Measurements from ENCODE around the gene MPP7. TPM values are rescaled to one million over a fixed set of nuclear protein-coding genes. Genes with fewer than 3 reads are reported as not detected.
A peak's percentile ranks its signal among the peaks of the same experiment; 100 is the strongest.

The MPP7 gene
- polyA plus RNA-seq, 1 donor from 2014 or later: 6.1 TPM

- no peak overlapping the region for H3K4me3 ChIP-seq (ENCODE audit: low read length)
- H3K27ac ChIP-seq (ENCODE audit: low read length): no peak overlapping the region
- peaks cover 4% of the 10 kb centered on the region for H3K79me2 ChIP-seq (replicated peaks; ENCODE audit: insufficient read depth, low read length)
- H3K36me3 ChIP-seq (ENCODE audit: insufficient read depth, low read length): no peaks in the 10 kb centered on the region
- TF ChIP-seq, protein P1, sequence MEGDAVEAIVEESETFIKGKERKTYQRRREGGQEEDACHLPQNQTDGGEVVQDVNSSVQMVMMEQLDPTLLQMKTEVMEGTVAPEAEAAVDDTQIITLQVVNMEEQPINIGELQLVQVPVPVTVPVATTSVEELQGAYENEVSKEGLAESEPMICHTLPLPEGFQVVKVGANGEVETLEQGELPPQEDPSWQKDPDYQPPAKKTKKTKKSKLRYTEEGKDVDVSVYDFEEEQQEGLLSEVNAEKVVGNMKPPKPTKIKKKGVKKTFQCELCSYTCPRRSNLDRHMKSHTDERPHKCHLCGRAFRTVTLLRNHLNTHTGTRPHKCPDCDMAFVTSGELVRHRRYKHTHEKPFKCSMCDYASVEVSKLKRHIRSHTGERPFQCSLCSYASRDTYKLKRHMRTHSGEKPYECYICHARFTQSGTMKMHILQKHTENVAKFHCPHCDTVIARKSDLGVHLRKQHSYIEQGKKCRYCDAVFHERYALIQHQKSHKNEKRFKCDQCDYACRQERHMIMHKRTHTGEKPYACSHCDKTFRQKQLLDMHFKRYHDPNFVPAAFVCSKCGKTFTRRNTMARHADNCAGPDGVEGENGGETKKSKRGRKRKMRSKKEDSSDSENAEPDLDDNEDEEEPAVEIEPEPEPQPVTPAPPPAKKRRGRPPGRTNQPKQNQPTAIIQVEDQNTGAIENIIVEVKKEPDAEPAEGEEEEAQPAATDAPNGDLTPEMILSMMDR (IDR thresholded peaks at IDR 0.05; ENCODE audit: poor library complexity, severe bottlenecking): no peak
- TF ChIP-seq MXI1 (conservative IDR thresholded peaks at IDR 0.05; ENCODE audit: poor library complexity, severe bottlenecking) (no peak), TAF1 (IDR thresholded peaks at IDR 0.05; ENCODE audit: low read depth) (no peak), SMC3 (conservative IDR thresholded peaks at IDR 0.05; ENCODE audit: poor library complexity) (no peak), EP300 (conservative IDR thresholded peaks at IDR 0.05; ENCODE audit: poor library complexity, severe bottlenecking) (no peak), REST (IDR thresholded peaks at IDR 0.05; ENCODE audit: borderline replicate concordance) (no peak), EZH2 (IDR thresholded peaks at IDR 0.05; ENCODE audit: borderline replicate concordance, insufficient read depth, low read length, poor library complexity, severe bottlenecking) (no peak), RAD21 (conservative IDR thresholded peaks at IDR 0.05) (no peak), POLR2AphosphoS5 (IDR thresholded peaks at IDR 0.05) (no peak)
- no peaks in the 10 kb centered on the region for H3K9me3 ChIP-seq (ENCODE audit: low read length)
- peaks cover 23% of the 10 kb centered on the region for H3K27me3 ChIP-seq (ENCODE audit: insufficient read depth, low read depth, low read length)
- H3F3A ChIP-seq (ENCODE audit: insufficient read depth, low read length, poor library complexity, severe bottlenecking): no peaks in the 10 kb centered on the region
- no peaks in the 10 kb centered on the region for H3K9me2 ChIP-seq (ENCODE audit: insufficient read depth, low read length)
- no peaks in the 10 kb centered on the region for H4K20me1 ChIP-seq (ENCODE audit: insufficient read depth)
- H2AFZ ChIP-seq (ENCODE audit: low read depth, low read length): no peak overlapping the region
- no peak overlapping the region for H3K9ac ChIP-seq (ENCODE audit: low read length)
- no peak overlapping the region for H3K4me2 ChIP-seq (ENCODE audit: low read length)
These were observed 2.7 kb upstream of the MPP7 start for GRCh38 chr10:28305553-28305952.

GRCh38 chr10:28304032-28304571, 1.2 kb upstream of the MPP7 start:
- TF ChIP-seq TAF1 (IDR thresholded peaks at IDR 0.05; ENCODE audit: low read depth) (no peak), POLR2AphosphoS5 (IDR thresholded peaks at IDR 0.05) (no peak), EP300 (conservative IDR thresholded peaks at IDR 0.05; ENCODE audit: poor library complexity, severe bottlenecking) (no peak), REST (IDR thresholded peaks at IDR 0.05; ENCODE audit: borderline replicate concordance) (no peak), EZH2 (IDR thresholded peaks at IDR 0.05; ENCODE audit: borderline replicate concordance, insufficient read depth, low read length, poor library complexity, severe bottlenecking) (no peak), SMC3 (conservative IDR thresholded peaks at IDR 0.05; ENCODE audit: poor library complexity) (no peak), RAD21 (conservative IDR thresholded peaks at IDR 0.05) (no peak), MXI1 (conservative IDR thresholded peaks at IDR 0.05; ENCODE audit: poor library complexity, severe bottlenecking) (no peak)
- TF ChIP-seq, protein P1 (IDR thresholded peaks at IDR 0.05; ENCODE audit: poor library complexity, severe bottlenecking): no peak
- no peaks in the 10 kb centered on the region for H4K20me1 ChIP-seq (ENCODE audit: insufficient read depth)
- no peak overlapping the region for H3K4me2 ChIP-seq (ENCODE audit: low read length)
- no peaks in the 10 kb centered on the region for H3K9me2 ChIP-seq (ENCODE audit: insufficient read depth, low read length)
- peaks cover 4% of the 10 kb centered on the region for H3K79me2 ChIP-seq (replicated peaks; ENCODE audit: insufficient read depth, low read length)
- H3K27me3 ChIP-seq (ENCODE audit: insufficient read depth, low read depth, low read length): peaks cover 23% of the 10 kb centered on the region
- no peaks in the 10 kb centered on the region for H3K36me3 ChIP-seq (ENCODE audit: insufficient read depth, low read length)
- H3K27ac ChIP-seq (ENCODE audit: low read length): no peak overlapping the region
- no peak overlapping the region for H3K9ac ChIP-seq (ENCODE audit: low read length)
- peak overlapping the region; percentile 79 for H3K4me3 ChIP-seq (ENCODE audit: low read length)
- no peak overlapping the region for H2AFZ ChIP-seq (ENCODE audit: low read depth, low read length)
- no peaks in the 10 kb centered on the region for H3F3A ChIP-seq (ENCODE audit: insufficient read depth, low read length, poor library complexity, severe bottlenecking)
- no peaks in the 10 kb centered on the region for H3K9me3 ChIP-seq (ENCODE audit: low read length)
